ENCODE results near the gene TENM3.

- no peak for TF ChIP-seq KLF1 (tag by site-specific recombination; IDR thresholded peaks at IDR 0.05)
- TF ChIP-seq ZNF350 (tag by site-specific recombination; IDR thresholded peaks at IDR 0.05) = no peak
- no peak for TF ChIP-seq REST (tag by site-specific recombination; IDR thresholded peaks at IDR 0.05)
- TF ChIP-seq ZNF670 (tag by site-specific recombination; IDR thresholded peaks at IDR 0.05; ENCODE audit: low read depth) = no peak
- TF ChIP-seq ZIC2 (tag by site-specific recombination; IDR thresholded peaks at IDR 0.05) = no peak
- no peak for TF ChIP-seq CTCF (tag by site-specific recombination; IDR thresholded peaks at IDR 0.05)
- TF ChIP-seq, protein P1, sequence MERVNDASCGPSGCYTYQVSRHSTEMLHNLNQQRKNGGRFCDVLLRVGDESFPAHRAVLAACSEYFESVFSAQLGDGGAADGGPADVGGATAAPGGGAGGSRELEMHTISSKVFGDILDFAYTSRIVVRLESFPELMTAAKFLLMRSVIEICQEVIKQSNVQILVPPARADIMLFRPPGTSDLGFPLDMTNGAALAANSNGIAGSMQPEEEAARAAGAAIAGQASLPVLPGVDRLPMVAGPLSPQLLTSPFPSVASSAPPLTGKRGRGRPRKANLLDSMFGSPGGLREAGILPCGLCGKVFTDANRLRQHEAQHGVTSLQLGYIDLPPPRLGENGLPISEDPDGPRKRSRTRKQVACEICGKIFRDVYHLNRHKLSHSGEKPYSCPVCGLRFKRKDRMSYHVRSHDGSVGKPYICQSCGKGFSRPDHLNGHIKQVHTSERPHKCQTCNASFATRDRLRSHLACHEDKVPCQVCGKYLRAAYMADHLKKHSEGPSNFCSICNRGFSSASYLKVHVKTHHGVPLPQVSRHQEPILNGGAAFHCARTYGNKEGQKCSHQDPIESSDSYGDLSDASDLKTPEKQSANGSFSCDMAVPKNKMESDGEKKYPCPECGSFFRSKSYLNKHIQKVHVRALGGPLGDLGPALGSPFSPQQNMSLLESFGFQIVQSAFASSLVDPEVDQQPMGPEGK (tag by site-specific recombination; IDR thresholded peaks at IDR 0.05) = no peak
Measured at GRCh38 chr4:182521011-182521410, 277.8 kb downstream of the TENM3 start.
